ENCODE results near the gene ANO10.

- TF ChIP-seq EP300 (IDR thresholded peaks at IDR 0.05; ENCODE audit: borderline replicate concordance in 1 of 2, low read depth in 2 of 2, low read length in 2 of 2) (no peak), GTF2F1 (IDR thresholded peaks at IDR 0.05; ENCODE audit: borderline replicate concordance, low read depth, low read length) (no peak), CTCF (IDR thresholded peaks at IDR 0.05; ENCODE audit: control extremely low read depth in 1 of 3, insufficient read depth in 1 of 3, low read depth in 1 of 3, low read length in 3 of 3) (no peak), MAX (IDR thresholded peaks at IDR 0.05) (no peak), POLR2A (IDR thresholded peaks at IDR 0.05; ENCODE audit: control extremely low read depth in 1 of 2, low read depth in 2 of 2, low read length in 2 of 2) (no peak), MAFK (IDR thresholded peaks at IDR 0.05; ENCODE audit: low read depth, low read length) (no peak), TCF12 (IDR thresholded peaks at IDR 0.05; ENCODE audit: low read depth, low read length) (no peak), RXRA (IDR thresholded peaks at IDR 0.05; ENCODE audit: insufficient read depth, low read depth, low read length) (no peak), CTBP2 (IDR thresholded peaks at IDR 0.05; ENCODE audit: borderline replicate concordance, insufficient read depth, insufficient read length, low read length) (no peak), CHD1 (IDR thresholded peaks at IDR 0.05; ENCODE audit: low read depth, low read length) (no peak), SP2 (IDR thresholded peaks at IDR 0.05; ENCODE audit: low read length) (no peak), TAF1 (IDR thresholded peaks at IDR 0.05; ENCODE audit: low read depth, low read length) (no peak)
- TF ChIP-seq, protein P1, sequence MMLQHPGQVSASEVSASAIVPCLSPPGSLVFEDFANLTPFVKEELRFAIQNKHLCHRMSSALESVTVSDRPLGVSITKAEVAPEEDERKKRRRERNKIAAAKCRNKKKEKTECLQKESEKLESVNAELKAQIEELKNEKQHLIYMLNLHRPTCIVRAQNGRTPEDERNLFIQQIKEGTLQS (IDR thresholded peaks at IDR 0.05; ENCODE audit: insufficient read depth, low read depth, low read length) = no peak
- TF ChIP-seq, protein P2, sequence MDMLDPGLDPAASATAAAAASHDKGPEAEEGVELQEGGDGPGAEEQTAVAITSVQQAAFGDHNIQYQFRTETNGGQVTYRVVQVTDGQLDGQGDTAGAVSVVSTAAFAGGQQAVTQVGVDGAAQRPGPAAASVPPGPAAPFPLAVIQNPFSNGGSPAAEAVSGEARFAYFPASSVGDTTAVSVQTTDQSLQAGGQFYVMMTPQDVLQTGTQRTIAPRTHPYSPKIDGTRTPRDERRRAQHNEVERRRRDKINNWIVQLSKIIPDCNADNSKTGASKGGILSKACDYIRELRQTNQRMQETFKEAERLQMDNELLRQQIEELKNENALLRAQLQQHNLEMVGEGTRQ (IDR thresholded peaks at IDR 0.05; ENCODE audit: low read length) = no peak
Observed at GRCh38 chr3:43423142-43423541, 198.7 kb downstream of the ANO10 start.

Measured in H1 (cell line).